ENCODE measurements around the gene GOLGA7B. TPM values are rescaled to one million over a fixed set of nuclear protein-coding genes. Genes with fewer than 3 reads are reported as not detected.

Gene GOLGA7B
- total and polyA plus RNA-seq, 9 of the 15 experiments (the other 6 are each of a cell fraction or from before 2014, with no cell fraction given): 0.03 to 0.07 (median 0.04) TPM; not detected in 3

DNA sequence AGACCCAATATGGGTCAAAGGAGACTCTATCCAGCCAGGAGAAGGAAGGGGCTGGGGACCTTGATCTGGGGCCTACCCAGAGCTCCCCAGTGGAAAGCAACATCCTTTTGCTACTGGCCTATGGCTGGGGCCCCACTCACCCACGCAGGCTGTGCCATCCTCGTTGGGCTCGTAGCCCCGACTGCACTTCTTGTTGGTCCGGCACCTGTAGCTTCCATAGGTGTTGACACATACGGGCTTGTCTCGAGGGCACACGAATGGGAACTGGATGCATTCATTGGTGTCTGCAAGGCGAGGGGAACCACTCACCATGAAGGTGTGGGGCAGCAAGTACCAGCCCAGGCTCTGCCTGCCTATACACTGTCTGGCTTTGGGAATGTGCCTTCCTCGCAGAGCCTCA lies 30.5 kb downstream of the GOLGA7B start:
- H3K9me1 ChIP-seq (ENCODE audit: control insufficient read depth, insufficient read depth, low read length): no peaks in the 10 kb centered on the region
- TF ChIP-seq, protein P1, sequence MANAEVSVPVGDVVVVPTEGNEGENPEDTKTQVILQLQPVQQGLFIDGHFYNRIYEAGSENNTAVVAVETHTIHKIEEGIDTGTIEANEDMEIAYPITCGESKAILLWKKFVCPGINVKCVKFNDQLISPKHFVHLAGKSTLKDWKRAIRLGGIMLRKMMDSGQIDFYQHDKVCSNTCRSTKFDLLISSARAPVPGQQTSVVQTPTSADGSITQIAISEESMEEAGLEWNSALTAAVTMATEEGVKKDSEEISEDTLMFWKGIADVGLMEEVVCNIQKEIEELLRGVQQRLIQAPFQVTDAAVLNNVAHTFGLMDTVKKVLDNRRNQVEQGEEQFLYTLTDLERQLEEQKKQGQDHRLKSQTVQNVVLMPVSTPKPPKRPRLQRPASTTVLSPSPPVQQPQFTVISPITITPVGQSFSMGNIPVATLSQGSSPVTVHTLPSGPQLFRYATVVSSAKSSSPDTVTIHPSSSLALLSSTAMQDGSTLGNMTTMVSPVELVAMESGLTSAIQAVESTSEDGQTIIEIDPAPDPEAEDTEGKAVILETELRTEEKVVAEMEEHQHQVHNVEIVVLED (CRISPR knock-in tag; IDR thresholded peaks at IDR 0.05): no peak
- TF ChIP-seq RFX1 (IDR thresholded peaks at IDR 0.05) (no peak), ZSCAN29 (IDR thresholded peaks at IDR 0.05) (no peak), HDAC2 (IDR thresholded peaks at IDR 0.05) (no peak), TAF1 (IDR thresholded peaks at IDR 0.05; ENCODE audit: control insufficient read depth, extremely low read depth, insufficient read depth, low read length, severe bottlenecking) (no peak)
- no TSS peak for BruUV-seq (replicated peaks)
- no peak overlapping the region for H3K27ac ChIP-seq (ENCODE audit: extremely low read depth, low read depth, low read length)
- intact Hi-C loops (cut with micrococcal nuclease) (no loop called here), in situ Hi-C loops (cut with MboI) (no loop called here)
- FAIRE-seq (no peak), DNase-seq (ENCODE audit: extremely low read depth in 1 of 4, low spot score in 3 of 4) (no peak), ATAC-seq (no peak)
- H4K20me1 ChIP-seq (replicated peaks; ENCODE audit: control insufficient read depth, insufficient read depth, low read length): no peaks in the 10 kb centered on the region
- no peak overlapping the region for H2AFZ ChIP-seq (ENCODE audit: low read depth, low read length)
- POLR2A ChIA-PET: no interaction called here
- H3K4me3 ChIP-seq: no peak overlapping the region
- CTCF ChIA-PET (ENCODE audit: low intra/inter-chr PET ratio): no interaction called here
- H3K9me3 ChIP-seq (replicated peaks; ENCODE audit: control insufficient read depth, insufficient read depth, low read depth, low read length): no peaks in the 10 kb centered on the region
- peaks cover 0 to 5% of the 10 kb centered on the region in 2 experiments; a peak in 1 of 5 replicates for H3K27me3 ChIP-seq (ENCODE audit: control insufficient read depth in 2 of 2, insufficient read depth in 2 of 2, low read length in 2 of 2)
- no peaks in the 10 kb centered on the region for H3K79me2 ChIP-seq (ENCODE audit: control insufficient read depth, insufficient read depth, low read length)
- H3K4me2 ChIP-seq (ENCODE audit: insufficient read depth, low read length): no peak overlapping the region
- no peaks in the 10 kb centered on the region for H3K4me1 ChIP-seq (replicated peaks in 1 of 2; ENCODE audit: control insufficient read depth in 2 of 2, insufficient read depth in 2 of 2, low read length in 2 of 2)
- no peaks in the 10 kb centered on the region for H3K36me3 ChIP-seq (ENCODE audit: control insufficient read depth, insufficient read depth, low read length)
- 38% methylated on average over 10 of the region's 10 CpGs for WGBS (ENCODE audit: insufficient coverage, low coverage, missing lambda C conversion rate)
- no peak overlapping the region for H3K9ac ChIP-seq (ENCODE audit: insufficient read depth in 1 of 2, low read depth in 2 of 2, low read length in 2 of 2)

Data from K562 (cell line).